Urinary bladder (tissue), 4 donors: ENCODE data around the gene PELI2. TPM values are rescaled to one million over a fixed set of nuclear protein-coding genes. Genes with fewer than 3 reads are reported as not detected.

Experiments used
- DNase-seq: peaks from one replicate; pipeline ENCODE4 v3.0.0-alpha.2; 2015; ENCODE audit errors: extremely low spot score
- H3K27ac ChIP-seq: one replicate; pipeline ENCODE4 v1.5.1; 2013; ENCODE audit warnings: low read depth, mild to moderate bottlenecking, moderate library complexity
- H3K36me3 ChIP-seq: one replicate; pipeline ENCODE4 v1.6.1; 2013; ENCODE audit warnings: mild to moderate bottlenecking, moderate library complexity; ENCODE audit not compliant: insufficient read depth
- H3K4me1 ChIP-seq: one replicate; pipeline ENCODE4 v1.6.1; 2013; ENCODE audit warnings: mild to moderate bottlenecking, moderate library complexity; ENCODE audit not compliant: insufficient read depth
- H3K4me3 ChIP-seq: one replicate; pipeline ENCODE4 v1.5.1; 2013; ENCODE audit warnings: low read depth, low read length
- WGBS: extraction: QIAGEN DNeasy Blood & Tissue Kit; methylation state at CpG from one replicate; pipeline ENCODE4 v1.1.7; 2013; 5-methylcytosine and 5-hydroxymethylcytosine counted together
- polyA plus RNA-seq: library from polyadenylated mRNA; stranded (reverse); fragments of 200-250 nt; gene quantifications from one replicate; pipeline ENCODE4 v1.2.3, GENCODE V29; 2013
- total RNA-seq: library from RNA; depleted of rRNA; stranded (reverse); fragments of >200 nt; gene quantifications from one replicate; pipeline ENCODE4 v1.2.3, GENCODE V29; 2014
- donor health status: healthy with polysubstance abuse.
- donor health status: healthy.

Gene PELI2
- total and polyA plus RNA-seq, 2 donors: 10.6 to 15.9 TPM

DNA sequence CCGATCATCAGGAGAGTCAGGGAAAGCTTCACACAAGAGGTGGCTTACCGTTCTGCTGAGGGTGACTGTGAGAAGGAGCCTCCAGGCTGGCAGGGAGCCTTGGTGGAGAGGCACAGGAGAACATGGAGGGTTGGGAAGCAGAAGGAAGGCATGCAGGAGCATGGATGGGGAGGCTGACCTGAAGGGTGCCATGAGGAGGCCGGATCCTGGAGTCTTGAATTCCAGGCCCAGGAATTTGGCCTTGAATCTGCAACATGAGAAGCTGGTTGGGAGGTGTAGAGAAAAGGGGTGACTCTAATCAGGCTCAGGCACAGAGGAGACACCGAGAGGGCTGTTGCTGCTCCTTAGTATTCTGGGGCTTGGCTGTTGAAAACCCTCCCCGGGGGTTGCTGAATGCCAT is 130.2 kb downstream of the PELI2 start:
- Histone ChIP-seq H3K36me3 (no peaks in the 10 kb centered on the region), H3K4me3 (no peak overlapping the region), H3K27ac (no peak overlapping the region), H3K4me1 (no peaks in the 10 kb centered on the region)
- WGBS: 83% methylated on average over 5 of the region's 5 CpGs
- DNase-seq: no peak

DNA sequence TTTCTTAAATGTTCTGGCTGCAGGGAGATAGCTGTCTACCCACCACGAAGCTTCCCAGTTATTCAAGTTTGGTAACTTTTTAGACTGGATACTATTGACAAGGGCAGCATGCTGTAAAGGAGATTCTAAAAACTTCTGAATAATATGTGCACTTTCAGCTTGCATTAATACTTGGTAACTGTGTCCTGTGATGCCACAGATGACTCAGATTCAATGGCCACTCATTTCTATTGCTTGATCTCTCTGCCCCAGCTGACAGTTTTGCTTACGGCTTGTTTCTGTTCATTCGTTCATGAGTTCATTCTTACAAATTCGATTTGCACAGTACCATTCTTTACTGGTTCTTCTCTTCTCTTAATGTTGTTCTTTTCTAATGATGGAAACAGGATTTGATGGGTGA is 142.8 kb downstream of the PELI2 start:
- 89% methylated on average over 4 of the region's 4 CpGs for WGBS
- DNase-seq: no peak

GRCh38 chr14:56262530-56262929 is 144.3 kb downstream of the PELI2 start:
- DNase-seq: no peak
- no peak overlapping the region for H3K27ac ChIP-seq
- WGBS: 82% methylated on average over 3 of the region's 3 CpGs
- H3K4me1 ChIP-seq: no peaks in the 10 kb centered on the region
- H3K4me3 ChIP-seq: no peak overlapping the region
- no peaks in the 10 kb centered on the region for H3K36me3 ChIP-seq

More for the DNA sequence above, 142.8 kb downstream of the PELI2 start:
- Histone ChIP-seq H3K36me3 (no peaks in the 10 kb centered on the region), H3K4me1 (no peaks in the 10 kb centered on the region), H3K27ac (no peak overlapping the region), H3K4me3 (no peak overlapping the region)

DNA sequence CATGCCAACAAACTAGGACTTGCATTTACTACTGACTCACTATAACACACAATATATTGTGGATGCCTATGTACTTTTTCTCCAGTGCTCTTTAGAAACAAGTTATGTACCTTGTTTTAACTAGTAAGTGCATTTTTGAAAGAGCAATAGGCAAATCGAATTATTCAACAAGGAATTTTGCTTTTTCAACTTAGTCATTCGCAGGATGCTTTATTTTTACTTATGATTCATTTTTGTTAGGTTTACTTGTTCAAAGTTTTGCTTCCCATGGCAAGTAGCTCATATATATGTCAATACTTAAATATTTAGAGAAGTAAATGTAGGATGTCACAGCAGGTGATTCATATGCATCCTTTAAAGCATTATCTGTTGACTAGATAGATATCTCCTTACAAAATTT is 149.8 kb downstream of the PELI2 start:
- H3K36me3 ChIP-seq: no peaks in the 10 kb centered on the region
- no peaks in the 10 kb centered on the region for H3K4me1 ChIP-seq
- no peak overlapping the region for H3K27ac ChIP-seq
- DNase-seq: no peak
- WGBS: 83% methylated on average over 2 of the region's 2 CpGs
- H3K4me3 ChIP-seq: no peak overlapping the region

- no peaks in the 10 kb centered on the region for H3K4me1 ChIP-seq
- H3K4me3 ChIP-seq: no peak overlapping the region
- WGBS: 79% methylated on average over 5 of the region's 5 CpGs
- H3K27ac ChIP-seq: no peak overlapping the region
- DNase-seq: no peak
- H3K36me3 ChIP-seq: no peaks in the 10 kb centered on the region
Observed at GRCh38 chr14:56268673-56269072, 150.5 kb downstream of the PELI2 start.

DNA sequence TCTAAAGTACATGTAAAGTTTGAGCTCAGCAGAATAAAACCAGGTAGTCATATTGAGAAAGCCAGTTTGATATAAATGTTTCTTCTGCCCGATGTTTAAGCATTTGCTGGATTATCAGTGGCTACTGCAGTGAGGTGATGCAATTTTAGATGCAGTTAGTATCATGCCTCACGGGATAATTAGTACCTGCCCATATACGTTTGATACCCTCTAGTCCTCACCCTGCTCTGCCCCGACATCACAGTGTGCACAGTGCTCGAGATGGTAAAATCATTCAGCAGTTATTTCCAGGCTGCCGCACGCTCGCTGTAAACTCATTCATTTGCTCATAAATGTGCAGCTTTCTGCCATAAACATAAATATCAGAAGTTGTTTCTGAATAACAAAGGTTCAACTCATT is 152.7 kb downstream of the PELI2 start:
- WGBS: 95% methylated on average over 8 of the region's 8 CpGs
- Histone ChIP-seq H3K4me3 (no peak overlapping the region), H3K36me3 (no peaks in the 10 kb centered on the region), H3K4me1 (no peaks in the 10 kb centered on the region), H3K27ac (no peak overlapping the region)
- no peak for DNase-seq

DNA sequence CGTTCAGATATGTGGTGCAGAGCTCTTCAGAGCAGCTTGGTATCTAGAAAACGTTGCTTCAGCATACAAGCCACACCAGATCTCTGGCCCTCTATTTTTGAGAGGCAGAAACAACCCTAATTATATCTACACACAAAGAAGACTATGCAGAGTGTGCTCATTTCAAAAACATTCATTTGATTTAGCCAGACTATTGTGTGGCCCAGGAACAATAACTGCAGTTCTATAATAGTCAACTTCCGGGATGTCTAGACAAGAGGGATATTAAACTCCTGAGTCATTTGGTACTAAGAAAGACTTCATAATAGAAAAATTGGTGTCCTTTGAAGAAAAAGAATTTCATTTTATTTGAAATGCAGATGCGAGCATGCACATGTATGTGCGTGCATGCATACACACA is 153.8 kb downstream of the PELI2 start:
- Histone ChIP-seq H3K27ac (no peak overlapping the region), H3K4me1 (no peaks in the 10 kb centered on the region), H3K4me3 (no peak overlapping the region), H3K36me3 (no peaks in the 10 kb centered on the region)
- WGBS: 91% methylated on average over 5 of the region's 5 CpGs
- no peak for DNase-seq

DNA sequence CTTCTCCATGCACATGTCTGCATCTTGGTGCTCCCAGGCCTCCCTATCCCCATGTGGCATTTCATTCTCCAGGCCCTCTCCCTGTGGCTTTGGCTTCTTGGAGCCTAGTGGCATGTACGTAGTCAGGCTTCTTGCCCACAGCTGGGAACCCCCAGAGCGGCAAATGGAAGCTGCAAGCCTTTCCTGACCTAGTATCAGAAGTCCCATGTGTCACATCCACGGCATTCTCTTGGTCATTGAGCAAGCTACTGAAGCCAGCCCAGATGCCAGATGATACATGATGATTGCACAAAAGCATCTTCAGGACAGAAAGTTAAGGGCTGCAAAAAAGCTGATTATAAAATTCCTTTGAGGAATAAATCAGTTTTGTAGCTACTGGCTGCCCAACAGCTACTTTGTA is 154.9 kb downstream of the PELI2 start:
- DNase-seq: no peak
- WGBS: 93% methylated on average over 3 of the region's 3 CpGs
- Histone ChIP-seq H3K4me1 (no peaks in the 10 kb centered on the region), H3K36me3 (no peaks in the 10 kb centered on the region), H3K4me3 (no peak overlapping the region), H3K27ac (no peak overlapping the region)

DNA sequence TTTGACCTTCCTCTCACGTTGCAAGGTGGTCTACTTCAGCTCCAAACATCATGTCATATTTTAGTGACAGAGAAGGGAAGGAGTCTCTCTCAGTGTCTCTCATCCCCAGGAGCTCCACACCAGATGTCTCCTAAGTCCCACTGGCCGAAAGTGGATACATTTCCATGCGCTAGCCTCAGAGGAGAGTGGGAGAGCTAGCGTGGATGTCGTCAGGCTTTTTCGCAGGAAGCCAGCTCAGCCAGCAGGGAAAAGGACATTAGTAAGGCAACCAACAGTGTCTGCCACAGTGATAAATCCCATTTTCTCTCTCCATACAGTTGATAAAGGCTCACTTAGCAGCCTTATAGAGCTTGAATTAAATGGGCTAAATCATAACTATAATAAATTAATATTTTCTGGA is 155.7 kb downstream of the PELI2 start:
- Histone ChIP-seq H3K4me1 (no peaks in the 10 kb centered on the region), H3K27ac (no peak overlapping the region), H3K4me3 (no peak overlapping the region), H3K36me3 (no peaks in the 10 kb centered on the region)
- DNase-seq: no peak
- WGBS: 73% methylated on average over 6 of the region's 6 CpGs

DNA sequence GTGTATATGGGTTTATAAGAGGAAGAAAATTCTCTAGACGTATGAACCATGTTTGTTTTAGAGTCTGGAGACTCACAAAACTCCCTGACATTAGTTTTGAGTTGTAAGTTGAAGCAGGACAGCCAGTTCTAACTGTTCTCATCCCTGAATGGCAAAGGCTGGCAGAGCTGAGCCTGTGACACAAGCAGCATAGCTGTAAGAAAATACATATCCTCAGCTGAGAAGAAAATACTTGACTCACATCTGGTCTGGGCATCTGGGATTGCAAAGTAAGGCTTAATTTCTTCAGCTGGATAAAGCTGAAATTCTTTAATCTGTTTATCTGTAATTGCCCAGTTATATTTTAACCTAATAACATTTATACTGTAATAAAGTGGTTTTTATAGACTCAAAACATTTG is 156.3 kb downstream of the PELI2 start:
- Histone ChIP-seq H3K36me3 (no peaks in the 10 kb centered on the region), H3K4me3 (no peak overlapping the region), H3K4me1 (no peaks in the 10 kb centered on the region), H3K27ac (no peak overlapping the region)
- 33% methylated on average over 1 of the region's 1 CpG for WGBS
- no peak for DNase-seq

DNA sequence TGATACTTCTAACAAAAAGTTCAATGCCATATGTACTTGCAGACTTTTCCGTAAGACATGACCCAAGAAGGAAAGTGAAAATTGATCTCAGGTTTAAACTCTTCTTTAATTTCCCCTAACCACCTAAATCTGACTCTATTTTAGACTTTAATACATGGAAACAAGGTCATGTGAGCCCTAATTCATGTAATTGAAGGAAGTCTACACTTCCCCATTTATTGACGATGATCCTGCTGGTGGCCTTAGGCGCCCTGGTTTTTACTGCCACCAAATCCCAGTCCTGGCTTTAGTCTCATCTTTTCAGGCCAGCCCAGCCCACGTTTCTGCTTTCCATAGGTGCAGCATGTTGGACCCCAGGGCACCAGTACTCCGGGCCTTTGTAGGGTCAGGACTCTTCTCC is 157.9 kb downstream of the PELI2 start:
- no peak for DNase-seq
- H3K4me3 ChIP-seq: no peak overlapping the region
- H3K27ac ChIP-seq: no peak overlapping the region
- WGBS: 81% methylated on average over 5 of the region's 5 CpGs
- no peaks in the 10 kb centered on the region for H3K4me1 ChIP-seq
- no peaks in the 10 kb centered on the region for H3K36me3 ChIP-seq

DNA sequence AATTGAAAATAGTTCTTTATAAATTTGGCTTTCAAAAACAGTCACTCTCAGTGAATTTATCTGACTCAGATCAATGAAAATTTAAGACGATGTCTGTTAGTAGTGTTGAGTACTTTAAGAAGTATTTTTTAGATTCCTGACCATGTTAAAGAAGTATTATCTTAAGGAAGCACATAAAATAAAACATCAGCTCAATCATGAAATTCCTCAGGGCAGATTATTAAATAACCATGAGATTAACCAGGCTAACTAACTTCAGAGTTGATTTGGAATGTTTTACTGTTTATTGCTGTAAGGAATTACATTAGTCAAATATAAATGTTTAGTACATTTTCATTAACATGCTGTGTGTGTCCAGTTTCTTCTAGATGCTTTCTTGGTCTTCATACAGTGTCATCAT is 160.2 kb downstream of the PELI2 start:
- WGBS: 35% methylated on average over 1 of the region's 1 CpG
- no peak for DNase-seq
- no peaks in the 10 kb centered on the region for H3K36me3 ChIP-seq
- H3K4me1 ChIP-seq: no peaks in the 10 kb centered on the region
- no peak overlapping the region for H3K4me3 ChIP-seq
- H3K27ac ChIP-seq: no peak overlapping the region

GRCh38 chr14:56280843-56281242 is 162.6 kb downstream of the PELI2 start:
- no peak for DNase-seq
- WGBS: 99% methylated on average over 2 of the region's 2 CpGs

GRCh38 chr14:56282179-56282578 is 164.0 kb downstream of the PELI2 start:
- Histone ChIP-seq H3K27ac (no peak overlapping the region), H3K4me3 (no peak overlapping the region), H3K4me1 (no peaks in the 10 kb centered on the region), H3K36me3 (no peaks in the 10 kb centered on the region)
- DNase-seq: no peak
- 97% methylated on average over 2 of the region's 2 CpGs for WGBS

More at GRCh38 chr14:56280843-56281242, 162.6 kb downstream of the PELI2 start:
- no peak overlapping the region for H3K4me3 ChIP-seq
- no peak overlapping the region for H3K27ac ChIP-seq
- H3K4me1 ChIP-seq: no peaks in the 10 kb centered on the region
- no peaks in the 10 kb centered on the region for H3K36me3 ChIP-seq

- no peak for DNase-seq
- 81% methylated on average over 1 of the region's 1 CpG for WGBS
- Histone ChIP-seq H3K27ac (no peak overlapping the region), H3K36me3 (no peaks in the 10 kb centered on the region), H3K4me3 (no peak overlapping the region), H3K4me1 (no peaks in the 10 kb centered on the region)
Observed at GRCh38 chr14:56284641-56285040, 166.4 kb downstream of the PELI2 start.
